ENCODE measurements around the gene SMYD3. TPM values are rescaled to one million over a fixed set of nuclear protein-coding genes. Genes with fewer than 3 reads are reported as not detected.

SMYD3 gene
- total RNA-seq, 1 experiment from 2014 or later: 29.6 TPM

GRCh38 chr1:245990315-245991022, 516.6 kb downstream of the SMYD3 start:
- peaks cover 13% of the 10 kb centered on the region for H3K4me1 ChIP-seq (replicated peaks; ENCODE audit: insufficient read depth)
- no peak overlapping the region for H2AFZ ChIP-seq
- no TSS peak for BruUV-seq (replicated peaks)
- POLR2A ChIA-PET (ENCODE audit: unreplicated experiment): no interaction called here
- H3F3A ChIP-seq (ENCODE audit: insufficient read depth, low read depth): no peaks in the 10 kb centered on the region
- H3K27me3 ChIP-seq (ENCODE audit: insufficient read depth, low read depth): no peaks in the 10 kb centered on the region
- no peak overlapping the region for H3K27ac ChIP-seq
- H4K20me1 ChIP-seq (ENCODE audit: insufficient read depth): no peaks in the 10 kb centered on the region
- intact Hi-C loops (cut with micrococcal nuclease; ENCODE audit: unreplicated experiment): no loop called here
- no peak overlapping the region for H3K4me3 ChIP-seq
- CTCF ChIA-PET: no interaction called here
- no peak for DNase-seq
- no peaks in the 10 kb centered on the region for H3K36me3 ChIP-seq (ENCODE audit: low read depth)
- no peaks in the 10 kb centered on the region for H3K9me3 ChIP-seq (ENCODE audit: insufficient read depth, low read depth)
- H3K79me2 ChIP-seq (ENCODE audit: low read depth): no peaks in the 10 kb centered on the region
- H3K9me2 ChIP-seq (ENCODE audit: insufficient read depth): no peaks in the 10 kb centered on the region
- TF ChIP-seq CTCF (conservative IDR thresholded peaks at IDR 0.05) (no peak), EZH2 (IDR thresholded peaks at IDR 0.05; ENCODE audit: low read depth) (no peak)
- no peak overlapping the region for H3K4me2 ChIP-seq

GRCh38 chr1:245988393-245989078, 518.5 kb downstream of the SMYD3 start:
- no peak for TF ChIP-seq CTCF (conservative IDR thresholded peaks at IDR 0.05)
- TF ChIP-seq EZH2 (IDR thresholded peaks at IDR 0.05; ENCODE audit: low read depth): no peak
- H3K79me2 ChIP-seq (ENCODE audit: low read depth): no peaks in the 10 kb centered on the region
- H3K27me3 ChIP-seq (ENCODE audit: insufficient read depth, low read depth): no peaks in the 10 kb centered on the region
- ChIA-PET POLR2A (ENCODE audit: unreplicated experiment) (no interaction called here), CTCF (no interaction called here)
- peaks cover 13% of the 10 kb centered on the region for H3K4me1 ChIP-seq (replicated peaks; ENCODE audit: insufficient read depth)
- no peak overlapping the region for H3K4me3 ChIP-seq
- no peaks in the 10 kb centered on the region for H3K9me3 ChIP-seq (ENCODE audit: insufficient read depth, low read depth)
- H3K9me2 ChIP-seq (ENCODE audit: insufficient read depth): no peaks in the 10 kb centered on the region
- no peak for DNase-seq
- no peaks in the 10 kb centered on the region for H3F3A ChIP-seq (ENCODE audit: insufficient read depth, low read depth)
- H3K4me2 ChIP-seq: no peak overlapping the region
- H2AFZ ChIP-seq: no peak overlapping the region
- no peak overlapping the region for H3K27ac ChIP-seq
- no peaks in the 10 kb centered on the region for H4K20me1 ChIP-seq (ENCODE audit: insufficient read depth)
- BruUV-seq (replicated peaks): no TSS peak
- no peaks in the 10 kb centered on the region for H3K36me3 ChIP-seq (ENCODE audit: low read depth)
- intact Hi-C loops (cut with micrococcal nuclease; ENCODE audit: unreplicated experiment): no loop called here

GRCh38 chr1:245987997-245988392, 519.1 kb downstream of the SMYD3 start:
- H3K4me1 ChIP-seq (replicated peaks; ENCODE audit: insufficient read depth): peaks cover 13% of the 10 kb centered on the region
- no peaks in the 10 kb centered on the region for H3K9me2 ChIP-seq (ENCODE audit: insufficient read depth)
- ChIA-PET CTCF (interaction anchor here (0.7 kb wide), 1 partner anchor 303 kb away, joined by 4 read pairs; no protein-coding TSS in a partner anchor), POLR2A (ENCODE audit: unreplicated experiment) (no interaction called here)
- no peak overlapping the region for H3K27ac ChIP-seq
- no peaks in the 10 kb centered on the region for H4K20me1 ChIP-seq (ENCODE audit: insufficient read depth)
- TF ChIP-seq CTCF (conservative IDR thresholded peaks at IDR 0.05) (no peak), EZH2 (IDR thresholded peaks at IDR 0.05; ENCODE audit: low read depth) (no peak)
- H2AFZ ChIP-seq: no peak overlapping the region
- no peaks in the 10 kb centered on the region for H3K9me3 ChIP-seq (ENCODE audit: insufficient read depth, low read depth)
- intact Hi-C loops (cut with micrococcal nuclease; ENCODE audit: unreplicated experiment): no loop called here
- no peaks in the 10 kb centered on the region for H3K79me2 ChIP-seq (ENCODE audit: low read depth)
- H3K36me3 ChIP-seq (ENCODE audit: low read depth): no peaks in the 10 kb centered on the region
- BruUV-seq (replicated peaks): no TSS peak
- no peaks in the 10 kb centered on the region for H3F3A ChIP-seq (ENCODE audit: insufficient read depth, low read depth)
- DNase-seq: no peak
- H3K4me3 ChIP-seq: no peak overlapping the region
- no peak overlapping the region for H3K4me2 ChIP-seq
- no peaks in the 10 kb centered on the region for H3K27me3 ChIP-seq (ENCODE audit: insufficient read depth, low read depth)
